ENCODE data around the gene SZT2.

Gene SZT2

GRCh38 chr1:43439781-43440180 is 50.1 kb downstream of the SZT2 start:
- in situ Hi-C loops (cut with HindIII; ENCODE audit: low sequenced_read_pairs), result no loop called here

- in situ Hi-C loops (cut with HindIII; ENCODE audit: low sequenced_read_pairs), result no loop called here
Measured at GRCh38 chr1:43440358-43440757, 50.7 kb downstream of the SZT2 start.

GRCh38 chr1:43441166-43441893 is 51.6 kb downstream of the SZT2 start:
- in situ Hi-C loops (cut with HindIII; ENCODE audit: low sequenced_read_pairs), result no loop called here

GRCh38 chr1:43441894-43442637 is 52.4 kb downstream of the SZT2 start:
- in situ Hi-C loops (cut with HindIII; ENCODE audit: low sequenced_read_pairs), result no loop called here

GRCh38 chr1:43442756-43443155 is 53.1 kb downstream of the SZT2 start:
- in situ Hi-C loops (cut with HindIII; ENCODE audit: low sequenced_read_pairs), result no loop called here

- in situ Hi-C loops (cut with HindIII; ENCODE audit: low sequenced_read_pairs), result no loop called here
Measured at GRCh38 chr1:43443197-43443946, 53.7 kb downstream of the SZT2 start.

- in situ Hi-C loops (cut with HindIII; ENCODE audit: low sequenced_read_pairs), result no loop called here
Measured at GRCh38 chr1:43444151-43444828, 54.6 kb downstream of the SZT2 start.

GRCh38 chr1:43444836-43445235 is 55.1 kb downstream of the SZT2 start:
- in situ Hi-C loops (cut with HindIII; ENCODE audit: low sequenced_read_pairs), result no loop called here

- in situ Hi-C loops (cut with HindIII; ENCODE audit: low sequenced_read_pairs), result no loop called here
Measured at GRCh38 chr1:43445606-43446387, 56.1 kb downstream of the SZT2 start.

- in situ Hi-C loops (cut with HindIII; ENCODE audit: low sequenced_read_pairs), result no loop called here
Measured at GRCh38 chr1:43446388-43446740, 56.7 kb downstream of the SZT2 start.

- in situ Hi-C loops (cut with HindIII; ENCODE audit: low sequenced_read_pairs), result no loop called here
Measured at GRCh38 chr1:43446881-43447835, 57.5 kb downstream of the SZT2 start.

- in situ Hi-C loops (cut with HindIII; ENCODE audit: low sequenced_read_pairs), result no loop called here
Measured at GRCh38 chr1:43447891-43448708, 58.4 kb downstream of the SZT2 start.

- in situ Hi-C loops (cut with HindIII; ENCODE audit: low sequenced_read_pairs), result no loop called here
Measured at GRCh38 chr1:43448955-43449707, 59.4 kb downstream of the SZT2 start.

- in situ Hi-C loops (cut with HindIII; ENCODE audit: low sequenced_read_pairs), result no loop called here
Measured at GRCh38 chr1:43449708-43450069, 60.0 kb downstream of the SZT2 start.

GRCh38 chr1:43450251-43450941 is 60.7 kb downstream of the SZT2 start:
- in situ Hi-C loops (cut with HindIII; ENCODE audit: low sequenced_read_pairs), result no loop called here

- in situ Hi-C loops (cut with HindIII; ENCODE audit: low sequenced_read_pairs), result no loop called here
Measured at GRCh38 chr1:43451157-43451591, 61.5 kb downstream of the SZT2 start.
